ENCODE data around the gene SHQ1.
"Not testable (repeated sequence)": the region's sequence is repeated elsewhere in the genome, so short reads cannot be mapped to it uniquely, and the experiment has no call there.

SHQ1 gene

DNA sequence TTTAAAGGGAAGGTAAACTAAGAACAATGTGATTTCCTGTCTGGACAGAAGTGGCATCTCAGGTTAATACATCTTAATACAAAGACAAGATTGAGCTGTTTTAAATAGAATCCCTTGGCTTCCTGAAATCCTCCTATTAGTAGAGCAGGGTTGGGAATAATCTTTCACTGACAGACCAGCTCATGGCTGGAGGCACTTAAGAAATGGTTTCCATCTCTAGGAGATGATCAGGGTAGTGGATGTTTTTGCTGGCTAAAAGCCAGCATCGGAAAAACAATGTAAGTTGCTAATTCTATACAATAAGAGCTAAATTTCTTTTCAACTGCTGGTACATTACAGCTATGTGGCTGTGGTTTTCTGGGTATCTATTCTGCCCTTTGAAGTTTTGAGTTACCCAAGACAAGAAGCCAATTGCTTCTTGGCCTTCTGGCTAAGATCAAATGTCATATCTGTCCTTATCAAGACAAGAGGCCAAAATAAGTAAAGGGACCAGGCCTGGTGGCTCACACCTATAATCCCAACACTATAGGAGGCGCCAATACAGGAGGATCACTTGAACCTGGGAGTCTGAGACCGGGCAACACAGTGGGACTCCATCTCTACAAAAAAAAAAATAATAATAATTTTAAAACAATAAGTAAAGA, 49.6 kb downstream of the SHQ1 start:
- DNase-seq: no peak

DNA sequence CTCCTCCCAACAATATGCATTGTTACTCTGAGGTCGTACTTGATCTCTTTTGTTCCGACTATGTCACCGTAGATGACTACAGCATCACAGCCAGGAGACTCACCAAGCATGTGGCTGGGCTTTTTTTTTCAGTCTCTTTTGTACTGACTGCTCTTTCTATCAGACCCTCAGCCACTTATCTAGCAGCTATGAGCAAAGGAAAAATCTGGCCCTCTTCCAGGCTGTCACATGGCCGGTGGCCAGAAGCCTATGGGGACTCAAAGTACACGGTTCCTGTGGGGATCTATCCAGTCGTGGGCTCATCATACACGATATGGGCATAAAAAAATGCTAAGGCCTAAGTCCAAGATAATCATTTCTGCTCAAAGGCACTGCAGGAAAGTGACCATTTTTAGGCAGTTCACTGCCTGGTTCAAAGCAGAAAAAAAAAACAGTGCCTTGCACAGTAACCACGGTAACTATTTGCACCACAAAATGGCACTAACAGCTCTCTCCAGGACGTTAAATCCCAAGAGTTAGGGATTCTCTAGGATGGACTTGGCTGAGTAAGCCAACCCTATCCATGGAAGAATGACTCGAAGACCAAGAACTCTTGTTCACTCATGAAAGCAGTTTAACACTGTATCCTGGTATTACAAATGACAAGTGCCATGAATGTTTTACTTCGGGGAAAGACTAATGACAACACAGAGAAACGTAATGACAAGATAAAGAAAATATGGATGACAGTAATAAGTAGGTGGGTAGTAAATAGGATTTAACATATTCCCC, 50.3 kb downstream of the SHQ1 start:
- no peak for DNase-seq

DNA sequence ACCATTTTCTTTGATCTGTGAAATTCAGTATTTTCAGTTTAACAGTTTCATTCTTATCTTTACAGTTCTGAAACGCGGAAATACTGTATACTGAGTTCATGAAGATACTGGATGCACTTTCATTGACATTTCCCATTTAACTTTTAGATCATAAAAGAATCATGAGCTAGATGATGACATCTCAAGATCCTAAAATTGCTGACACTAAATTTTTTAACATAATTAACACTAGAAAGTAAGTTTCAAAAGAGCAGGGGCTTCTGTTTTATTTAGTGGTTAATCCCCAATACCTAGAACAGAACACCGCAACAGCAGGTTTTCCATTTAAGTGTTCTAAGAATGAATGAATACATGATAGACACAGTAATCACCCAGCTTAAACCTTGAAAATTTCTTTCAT, 54.2 kb downstream of the SHQ1 start:
- no peak for DNase-seq

DNA sequence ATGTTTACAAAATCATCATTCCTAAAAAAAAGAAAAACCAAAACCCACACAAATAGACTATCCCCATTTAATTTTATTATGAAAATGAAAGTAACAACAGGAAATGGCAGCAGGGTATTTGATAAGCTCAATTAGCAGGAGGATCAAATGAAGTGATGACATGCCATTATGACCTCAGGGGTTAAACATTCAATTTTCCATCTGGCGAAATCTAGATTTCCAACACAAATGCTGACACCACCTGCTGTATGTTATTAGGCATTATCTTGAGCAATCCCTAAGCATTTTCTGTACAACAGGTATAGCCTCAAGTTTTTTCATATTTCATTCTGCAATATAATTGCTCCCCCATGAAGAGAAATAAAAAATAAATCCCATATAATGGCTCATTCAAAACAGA, 57.1 kb downstream of the SHQ1 start:
- no peak for DNase-seq

DNA sequence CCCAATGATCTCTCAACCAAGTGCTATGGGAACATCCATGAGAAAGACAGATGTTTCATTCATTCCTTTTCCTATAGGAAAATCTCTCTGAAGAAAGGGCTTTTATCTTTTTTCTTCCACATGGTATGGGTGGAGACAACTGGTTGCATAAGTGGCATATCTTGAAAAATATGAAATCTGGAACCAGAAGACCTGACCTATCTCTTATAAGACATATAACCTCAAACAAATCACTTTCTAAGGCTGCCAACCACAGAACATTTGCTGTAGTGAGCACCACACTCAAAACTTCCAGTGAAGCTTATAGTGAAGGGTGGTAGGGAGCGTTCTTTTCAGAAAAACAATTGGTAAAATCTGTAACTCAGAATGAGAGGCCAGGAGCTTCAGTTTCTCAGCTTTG, 58.5 kb downstream of the SHQ1 start:
- DNase-seq: no peak

DNA sequence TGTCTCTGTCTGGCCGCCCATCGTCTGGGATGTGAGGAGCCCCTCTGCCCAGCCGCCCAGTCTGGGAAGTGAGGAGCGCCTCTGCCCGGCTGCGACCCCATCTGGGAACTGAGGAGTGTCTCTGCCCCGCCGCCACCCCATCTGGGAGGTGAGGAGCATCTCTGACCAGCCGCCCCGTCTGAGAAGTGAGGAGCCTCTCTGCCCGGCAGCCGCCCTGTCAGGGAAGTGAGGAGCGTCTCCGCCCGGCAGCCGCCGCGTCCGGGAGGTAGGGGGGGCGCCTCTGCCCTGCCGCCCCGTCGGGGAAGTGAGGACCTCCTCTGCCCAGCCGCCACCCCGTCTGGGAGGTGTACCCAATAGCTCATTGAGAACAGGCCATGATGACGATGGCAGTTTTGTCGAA, 60.0 kb downstream of the SHQ1 start:
- DNase-seq: not testable (repeated sequence)

DNA sequence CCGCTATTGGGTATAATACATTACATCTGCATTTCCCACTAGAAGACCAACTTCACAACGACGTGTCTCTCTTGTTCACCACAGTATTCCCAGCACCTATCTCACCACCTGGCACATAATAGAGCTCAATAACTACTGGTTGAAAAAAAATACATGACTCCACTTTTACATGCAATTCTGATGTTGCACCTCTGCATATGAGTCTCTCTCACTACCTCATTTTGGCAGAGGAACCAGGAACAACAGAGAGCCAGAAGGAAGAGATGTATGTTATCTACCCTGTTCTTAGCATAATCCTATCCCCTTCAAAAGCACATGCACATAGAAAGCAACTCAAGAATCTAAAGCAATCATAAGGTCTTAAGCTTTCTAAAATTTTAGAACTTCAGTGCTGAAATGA, 61.6 kb downstream of the SHQ1 start:
- no peak for DNase-seq

DNA sequence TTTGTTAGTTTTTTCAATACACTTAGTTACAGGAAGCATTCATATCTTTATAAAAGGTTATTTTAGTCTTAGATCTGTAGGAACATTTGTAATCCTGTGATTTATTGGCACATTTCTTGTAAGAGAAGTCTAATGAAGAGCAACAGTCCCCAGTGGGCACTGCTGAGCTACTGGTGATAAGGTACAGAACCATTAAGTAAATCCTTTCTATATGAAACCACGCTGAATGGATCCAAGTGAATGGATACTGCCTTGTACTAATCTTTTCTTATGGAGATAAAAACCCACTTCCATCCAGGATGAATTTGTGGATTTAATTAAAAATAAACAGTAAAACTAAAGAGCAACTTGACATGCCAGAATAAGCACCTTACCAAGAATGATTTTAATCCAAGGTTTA, 64.0 kb downstream of the SHQ1 start:
- no peak for DNase-seq

DNA sequence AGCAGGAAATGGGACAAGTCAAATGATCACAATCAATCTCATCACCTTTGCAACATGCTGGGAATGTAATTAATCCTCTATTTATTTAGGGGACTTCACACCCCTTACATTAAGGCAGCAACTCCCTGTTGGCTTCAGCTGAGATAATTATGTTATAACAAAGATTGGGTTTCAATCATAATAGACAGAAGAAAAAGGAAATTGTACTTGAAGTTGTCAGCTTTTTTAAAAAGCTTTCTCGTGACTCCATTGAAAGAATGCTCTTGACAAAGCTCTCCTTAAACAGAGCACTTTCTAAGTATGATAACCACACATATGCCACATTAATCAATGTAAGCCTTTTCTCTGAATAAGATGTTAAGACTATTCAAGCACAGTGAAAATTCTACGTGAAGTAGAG, 65.7 kb downstream of the SHQ1 start:
- DNase-seq: no peak

DNA sequence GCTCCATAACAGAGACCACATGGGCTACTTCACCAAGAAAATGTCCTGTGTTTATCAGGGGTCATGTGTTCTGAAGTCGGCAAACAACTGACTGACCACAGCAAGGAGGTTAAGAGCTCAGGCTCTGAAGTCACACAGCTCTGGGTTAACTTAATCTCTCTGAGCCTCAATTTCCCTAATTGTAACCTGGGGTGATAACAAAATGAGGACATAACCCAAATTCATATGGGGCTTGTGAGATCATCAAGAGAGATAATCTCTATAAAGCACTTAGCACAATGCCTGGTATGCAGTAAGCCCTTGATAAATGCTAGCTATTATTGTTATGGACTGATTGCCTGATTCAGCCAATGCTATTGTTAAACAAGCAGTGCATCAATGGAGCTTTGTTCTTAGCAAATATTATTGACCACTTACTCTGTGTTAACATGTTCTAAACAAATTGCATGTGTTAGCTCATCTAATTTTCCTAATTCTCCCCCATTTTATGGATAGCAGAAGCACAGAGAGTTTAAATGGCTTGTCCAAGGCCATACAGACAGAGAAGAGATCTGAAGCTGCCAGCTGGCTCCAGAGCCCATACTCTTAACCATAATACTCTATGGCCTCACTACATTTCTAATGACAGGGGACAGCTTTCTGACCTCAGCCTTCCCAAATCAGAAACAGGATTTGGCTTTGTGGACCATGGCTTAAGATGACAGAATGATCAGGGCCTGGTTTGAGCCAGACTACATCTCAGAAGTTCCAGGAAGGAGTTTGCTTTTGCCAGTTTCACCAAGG, 78.3 kb downstream of the SHQ1 start:
- no peak for DNase-seq

DNA sequence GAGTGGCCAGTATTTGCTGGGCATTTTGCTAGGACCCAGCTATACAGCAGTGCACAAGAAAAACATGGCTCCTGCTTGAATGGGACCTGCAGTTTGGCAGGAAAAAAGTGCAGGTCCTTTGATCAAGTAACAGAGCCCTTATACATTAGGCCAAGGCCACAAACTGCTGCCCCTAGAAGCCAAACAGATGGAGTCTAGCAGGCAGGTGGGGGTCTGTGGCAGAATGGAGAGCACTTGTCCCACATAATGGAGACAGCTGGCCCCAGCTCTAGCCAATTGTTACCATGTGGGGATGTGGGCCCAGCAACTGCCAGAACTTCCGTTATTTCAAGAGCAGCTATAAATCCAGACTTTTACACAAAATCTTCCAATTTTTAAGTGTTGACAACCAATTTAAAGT, 79.3 kb downstream of the SHQ1 start:
- DNase-seq: no peak

DNA sequence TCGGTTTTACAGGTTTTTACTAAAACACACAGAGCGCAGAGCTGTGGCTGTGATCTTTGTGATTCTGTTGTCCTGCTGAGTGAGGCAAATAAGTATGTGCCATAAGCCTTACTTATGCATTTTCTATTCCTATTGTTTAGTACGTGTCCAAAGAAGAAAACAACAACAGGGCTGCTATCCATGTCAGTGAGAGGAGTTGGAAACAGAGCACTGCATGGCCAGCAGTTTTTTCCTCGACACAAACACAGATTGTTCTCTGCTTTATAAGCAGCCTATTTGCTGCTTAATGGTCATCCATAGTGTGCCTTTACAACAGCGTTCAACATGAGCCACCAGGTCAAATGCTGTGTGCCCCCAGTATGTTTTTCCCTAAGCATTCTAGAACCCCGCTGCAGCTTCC, 79.8 kb downstream of the SHQ1 start:
- DNase-seq: no peak

DNA sequence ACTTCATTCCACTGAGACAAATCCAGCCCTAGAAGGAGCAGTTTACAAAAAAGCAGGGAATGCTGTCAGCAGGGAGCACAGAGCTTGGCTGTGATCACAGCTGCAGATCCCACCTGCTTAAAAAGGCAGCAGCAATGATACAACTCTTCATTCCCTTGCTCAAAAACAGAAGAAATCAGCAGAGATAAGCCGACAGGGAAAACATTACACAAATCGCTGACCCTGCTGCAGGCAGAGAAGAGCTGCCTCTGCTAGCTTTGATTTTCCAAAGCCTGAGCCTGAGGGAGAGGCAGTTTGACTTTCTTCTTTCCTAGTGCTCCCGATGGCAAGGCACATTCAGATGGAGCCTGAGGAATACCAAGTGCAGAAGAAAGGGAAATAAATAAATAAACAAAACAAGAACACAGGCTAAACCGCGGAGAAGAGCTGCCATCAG, 80.2 kb downstream of the SHQ1 start:
- DNase-seq: no peak

DNA sequence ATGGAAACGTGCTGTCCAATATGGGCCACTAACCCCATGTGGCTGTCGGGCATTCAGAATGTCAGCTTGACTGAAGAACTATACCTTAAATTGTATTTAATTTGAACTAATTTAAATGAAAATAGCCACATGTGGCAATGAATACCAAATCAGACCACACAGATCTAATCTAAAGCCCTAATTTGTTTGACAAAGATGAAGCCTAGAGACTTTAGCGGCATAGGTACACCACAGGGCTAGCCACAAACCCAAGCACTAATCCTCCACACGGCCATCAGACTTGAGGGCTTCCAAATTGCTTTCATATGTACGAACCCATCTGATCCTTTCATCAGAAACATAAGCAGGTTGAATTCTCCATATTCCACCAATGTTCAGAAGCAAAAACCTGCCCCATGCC, 81.4 kb downstream of the SHQ1 start:
- no peak for DNase-seq

DNA sequence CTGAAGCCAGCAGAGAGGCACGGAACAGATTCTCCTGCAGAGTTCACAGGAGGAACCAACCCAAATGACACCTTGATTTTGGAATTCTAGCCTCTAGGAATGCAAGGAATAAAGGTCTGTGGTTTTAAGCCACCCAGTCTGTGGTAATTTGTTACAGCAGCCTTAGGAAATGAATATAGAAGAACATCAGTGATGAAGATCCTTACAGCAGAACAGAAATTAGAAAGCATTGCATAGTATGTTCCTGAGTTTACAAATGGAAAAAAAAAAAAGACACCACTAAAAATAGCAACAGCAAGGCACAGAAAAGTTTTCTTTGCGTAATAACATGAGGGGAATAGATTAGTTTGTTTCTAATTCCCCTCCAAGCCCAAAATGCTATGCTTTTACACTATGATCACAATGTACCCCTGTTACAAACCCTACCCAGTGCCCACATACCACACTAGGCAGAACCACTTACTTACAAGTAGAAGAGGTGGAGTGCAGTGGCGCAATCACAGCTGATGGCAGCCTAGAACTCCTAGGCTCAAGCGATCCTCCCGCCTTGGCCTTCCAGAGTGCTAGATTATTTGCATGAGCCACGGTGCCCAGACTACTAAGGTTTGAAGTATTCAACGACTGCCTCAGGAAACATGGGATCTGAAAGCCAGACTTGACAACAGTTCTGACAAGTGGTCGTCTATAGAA, 84.3 kb downstream of the SHQ1 start:
- no peak for DNase-seq

DNA sequence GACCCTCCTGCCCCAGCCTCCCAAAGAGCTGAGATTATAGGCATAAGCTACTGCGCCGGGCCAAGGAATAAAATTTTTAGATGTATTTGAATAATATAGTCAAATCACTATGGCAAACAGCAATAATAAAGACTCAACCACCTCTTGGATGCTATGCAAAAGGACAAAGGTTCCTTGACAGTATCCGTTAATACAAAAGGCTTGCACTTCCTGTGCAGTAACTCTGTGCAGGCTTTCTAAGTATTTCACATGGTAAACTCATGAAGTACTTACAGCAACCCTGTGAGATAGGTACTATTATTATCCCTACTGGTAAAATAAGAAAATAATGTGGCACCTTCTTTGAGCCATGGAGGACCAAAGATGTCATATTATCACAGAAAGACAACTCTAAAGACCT, 86.8 kb downstream of the SHQ1 start:
- DNase-seq: no peak

DNA sequence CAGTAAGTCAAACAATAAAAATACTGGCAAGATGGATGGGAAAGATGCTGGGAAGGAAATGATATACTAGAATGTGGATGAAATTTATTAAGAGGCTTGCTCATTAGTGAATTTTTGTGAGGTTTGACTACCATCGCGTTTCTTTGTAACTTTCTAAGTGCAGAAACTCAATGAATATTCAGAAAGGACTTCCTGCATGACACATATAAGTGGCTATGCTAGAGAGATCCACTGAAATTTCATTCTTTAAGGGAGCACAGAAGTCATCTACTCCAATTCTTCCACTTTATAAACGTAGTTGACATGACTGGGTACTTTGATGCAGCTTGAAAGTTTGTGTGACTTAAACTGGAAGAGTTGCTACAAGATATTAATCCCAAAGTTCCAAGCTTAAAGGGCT, 88.0 kb downstream of the SHQ1 start:
- DNase-seq: no peak

DNA sequence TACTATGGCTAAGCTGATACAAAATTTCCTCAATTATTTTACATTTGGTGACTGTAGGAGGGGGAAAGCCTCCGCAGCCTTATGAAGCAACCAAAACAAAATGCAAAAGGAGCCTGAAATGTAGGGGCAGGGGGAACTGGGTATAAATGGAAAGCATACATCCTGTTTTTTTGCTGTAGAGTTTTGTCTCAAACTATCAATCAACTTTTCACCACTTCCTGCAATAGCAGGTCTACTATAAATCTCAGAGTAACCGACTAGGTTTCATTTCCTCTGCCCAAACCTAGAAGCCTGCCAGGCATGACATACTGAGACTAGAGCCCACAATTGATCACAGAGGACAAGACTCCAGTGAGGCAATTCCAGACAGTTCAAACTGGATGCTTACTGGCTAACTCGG, 91.3 kb downstream of the SHQ1 start:
- peak; percentile 63 for DNase-seq

DNA sequence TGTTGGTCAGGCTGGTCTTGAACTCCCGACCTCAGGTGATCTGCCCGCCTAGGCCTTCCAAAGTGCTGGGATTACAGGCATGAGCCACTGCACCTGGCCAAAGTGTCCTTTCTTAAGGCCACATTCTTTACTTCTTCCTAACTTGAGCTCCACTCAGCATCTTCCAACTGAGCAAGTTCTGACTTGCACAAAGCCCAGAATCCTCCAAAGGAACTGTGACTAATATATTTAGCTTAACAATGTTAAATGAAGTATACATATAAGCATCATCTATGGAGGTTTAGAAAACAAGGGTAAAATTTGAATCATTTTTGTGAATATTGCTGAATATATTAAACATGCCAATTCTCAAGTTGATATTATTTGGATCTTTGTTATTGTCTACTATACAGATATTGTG, 93.7 kb downstream of the SHQ1 start:
- no peak for DNase-seq

DNA sequence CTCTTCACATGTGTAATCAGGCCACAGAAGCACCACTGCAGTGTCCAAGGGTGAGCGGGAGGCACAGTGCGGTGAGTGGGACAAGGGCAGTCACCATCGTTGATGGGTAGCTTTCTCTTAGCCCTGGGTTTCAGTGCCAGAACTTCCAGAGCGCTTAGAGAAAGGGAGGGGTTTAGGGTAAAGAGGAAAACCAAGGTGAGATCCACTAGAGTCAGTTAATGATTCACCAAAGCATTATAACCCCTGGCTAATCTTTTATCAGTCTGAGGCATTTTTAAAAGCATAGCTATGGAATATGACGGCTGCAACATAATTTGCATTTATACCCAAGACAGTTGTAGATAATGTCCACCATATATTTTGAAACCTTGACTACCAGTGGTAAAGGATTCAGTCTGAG, 94.8 kb downstream of the SHQ1 start:
- DNase-seq: no peak

DNA sequence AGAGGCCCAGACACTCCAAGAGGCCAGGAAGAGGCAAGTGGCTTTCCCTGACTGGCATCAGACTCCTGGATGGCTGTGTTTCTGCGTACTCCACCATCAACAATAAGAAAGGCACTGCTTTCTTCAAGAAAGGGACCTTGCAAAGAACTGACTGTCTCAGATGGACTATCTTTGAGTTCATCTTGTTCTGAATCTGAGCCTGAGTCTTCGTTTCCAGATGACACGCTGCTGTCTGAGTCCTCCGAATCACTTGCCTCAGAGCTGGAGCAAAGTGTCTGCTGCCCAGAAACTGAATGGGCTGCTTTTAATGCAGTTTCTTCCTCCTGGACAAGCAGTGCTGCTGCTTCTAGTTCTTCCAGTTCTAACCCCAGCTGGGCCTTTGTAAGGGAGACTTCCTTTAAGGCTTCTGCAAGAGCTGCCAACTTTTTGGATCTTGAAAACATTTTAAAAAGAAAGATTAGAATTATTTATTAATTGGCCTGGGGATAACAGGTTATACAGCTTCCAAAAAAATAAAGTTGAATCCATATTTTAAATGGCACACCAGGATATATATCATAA, 97.8 kb downstream of the SHQ1 start:
- DNase-seq: no peak

DNA sequence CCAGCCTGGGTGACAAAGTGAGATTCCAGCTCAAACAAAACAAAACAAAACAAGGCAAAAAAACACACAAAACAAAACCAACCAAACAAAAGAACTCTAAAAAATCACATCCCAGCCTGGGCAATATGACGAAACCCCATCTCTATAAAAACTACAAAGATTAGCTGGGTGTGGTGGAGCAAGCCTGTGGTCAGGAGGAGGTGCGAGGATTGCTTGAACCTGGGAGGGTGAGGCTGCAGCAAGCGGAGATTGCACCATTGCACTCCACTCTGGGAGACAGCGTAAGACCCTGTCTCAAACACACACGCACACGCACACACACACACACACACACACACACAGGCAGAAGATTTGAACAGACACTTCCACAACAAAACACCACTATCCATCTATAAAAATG, 99.6 kb downstream of the SHQ1 start:
- no peak for DNase-seq

All from CD4-positive, alpha-beta T cell treated with Interleukin-10 for 1 hour (primary cell).